ENCODE data around the gene CRTC3.
"Not testable (repeated sequence)": the region's sequence is repeated elsewhere in the genome, so short reads cannot be mapped to it uniquely, and the experiment has no call there.

CRTC3 gene, protein sequence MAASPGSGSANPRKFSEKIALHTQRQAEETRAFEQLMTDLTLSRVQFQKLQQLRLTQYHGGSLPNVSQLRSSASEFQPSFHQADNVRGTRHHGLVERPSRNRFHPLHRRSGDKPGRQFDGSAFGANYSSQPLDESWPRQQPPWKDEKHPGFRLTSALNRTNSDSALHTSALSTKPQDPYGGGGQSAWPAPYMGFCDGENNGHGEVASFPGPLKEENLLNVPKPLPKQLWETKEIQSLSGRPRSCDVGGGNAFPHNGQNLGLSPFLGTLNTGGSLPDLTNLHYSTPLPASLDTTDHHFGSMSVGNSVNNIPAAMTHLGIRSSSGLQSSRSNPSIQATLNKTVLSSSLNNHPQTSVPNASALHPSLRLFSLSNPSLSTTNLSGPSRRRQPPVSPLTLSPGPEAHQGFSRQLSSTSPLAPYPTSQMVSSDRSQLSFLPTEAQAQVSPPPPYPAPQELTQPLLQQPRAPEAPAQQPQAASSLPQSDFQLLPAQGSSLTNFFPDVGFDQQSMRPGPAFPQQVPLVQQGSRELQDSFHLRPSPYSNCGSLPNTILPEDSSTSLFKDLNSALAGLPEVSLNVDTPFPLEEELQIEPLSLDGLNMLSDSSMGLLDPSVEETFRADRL

DNA sequence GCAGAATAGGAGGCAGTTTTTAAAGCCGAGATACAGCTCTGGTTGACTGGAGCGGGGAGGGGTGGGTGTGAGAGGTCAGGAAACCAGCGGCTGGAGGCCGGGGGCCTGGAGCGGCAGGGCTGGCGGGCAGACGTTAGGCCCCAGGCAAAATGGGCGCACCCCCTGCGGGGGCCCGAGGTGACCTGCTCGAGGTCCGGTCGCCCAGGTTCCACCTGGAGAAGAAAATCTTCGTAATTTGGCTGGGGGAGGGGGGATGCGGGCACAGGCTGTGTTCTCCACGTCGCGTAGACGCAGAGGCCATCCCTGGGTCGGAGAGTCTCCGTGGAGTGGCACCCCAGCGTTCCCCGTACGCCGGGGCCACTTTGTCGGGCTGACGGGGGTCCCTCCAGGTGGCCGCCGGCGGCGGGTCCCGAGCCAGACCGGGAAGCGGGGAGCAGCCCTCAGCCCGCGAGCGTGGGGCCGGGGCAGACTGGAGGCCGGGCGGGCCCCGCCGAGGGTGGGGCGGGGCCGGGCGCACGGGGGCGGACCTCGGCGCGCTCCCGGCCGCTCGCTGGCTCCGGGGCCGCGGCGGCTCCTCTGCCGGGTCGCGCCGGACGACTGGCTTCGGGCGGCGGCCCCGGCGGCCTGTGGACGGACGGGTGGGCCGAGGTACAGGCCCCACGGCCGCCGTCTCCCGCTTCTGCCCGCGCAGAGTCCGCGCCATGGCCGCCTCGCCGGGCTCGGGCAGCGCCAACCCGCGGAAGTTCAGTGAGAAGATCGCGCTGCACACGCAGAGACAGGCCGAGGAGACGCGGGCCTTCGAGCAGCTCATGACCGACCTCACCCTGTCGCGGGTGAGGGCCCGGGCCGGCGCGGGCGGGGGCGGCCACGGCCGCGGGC is at the start of gene CRTC3:
Gene CRTC3, plus strand, starts transcription at position 553 of the 879 bp plus-strand sequence. Its CDS starts 149 bp downstream, at position 702.
- DNase-seq (ENCODE audit: low read depth) = peak; percentile 52

DNA sequence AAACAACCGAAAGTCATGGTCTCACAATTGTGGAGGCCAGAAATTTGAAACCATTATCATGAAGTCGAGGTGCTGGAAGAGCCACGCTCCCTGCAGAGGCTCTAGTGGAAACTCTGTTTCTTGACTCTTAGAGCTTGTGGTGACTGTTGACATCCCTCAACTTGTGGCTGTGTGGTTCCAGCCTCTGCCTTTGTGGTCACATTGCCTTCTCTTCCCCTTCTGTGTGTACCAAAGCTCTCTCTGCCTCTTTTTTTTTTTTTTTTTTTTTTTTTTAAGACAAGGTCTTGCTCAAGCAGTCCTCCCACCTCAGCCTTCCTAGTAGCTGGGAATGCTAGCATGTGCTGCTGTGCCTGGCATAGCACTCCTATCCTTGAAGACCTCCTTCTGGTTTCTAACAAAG is 48.7 kb upstream of the CRTC3 start:
- no peak for DNase-seq (ENCODE audit: low read depth)

DNA sequence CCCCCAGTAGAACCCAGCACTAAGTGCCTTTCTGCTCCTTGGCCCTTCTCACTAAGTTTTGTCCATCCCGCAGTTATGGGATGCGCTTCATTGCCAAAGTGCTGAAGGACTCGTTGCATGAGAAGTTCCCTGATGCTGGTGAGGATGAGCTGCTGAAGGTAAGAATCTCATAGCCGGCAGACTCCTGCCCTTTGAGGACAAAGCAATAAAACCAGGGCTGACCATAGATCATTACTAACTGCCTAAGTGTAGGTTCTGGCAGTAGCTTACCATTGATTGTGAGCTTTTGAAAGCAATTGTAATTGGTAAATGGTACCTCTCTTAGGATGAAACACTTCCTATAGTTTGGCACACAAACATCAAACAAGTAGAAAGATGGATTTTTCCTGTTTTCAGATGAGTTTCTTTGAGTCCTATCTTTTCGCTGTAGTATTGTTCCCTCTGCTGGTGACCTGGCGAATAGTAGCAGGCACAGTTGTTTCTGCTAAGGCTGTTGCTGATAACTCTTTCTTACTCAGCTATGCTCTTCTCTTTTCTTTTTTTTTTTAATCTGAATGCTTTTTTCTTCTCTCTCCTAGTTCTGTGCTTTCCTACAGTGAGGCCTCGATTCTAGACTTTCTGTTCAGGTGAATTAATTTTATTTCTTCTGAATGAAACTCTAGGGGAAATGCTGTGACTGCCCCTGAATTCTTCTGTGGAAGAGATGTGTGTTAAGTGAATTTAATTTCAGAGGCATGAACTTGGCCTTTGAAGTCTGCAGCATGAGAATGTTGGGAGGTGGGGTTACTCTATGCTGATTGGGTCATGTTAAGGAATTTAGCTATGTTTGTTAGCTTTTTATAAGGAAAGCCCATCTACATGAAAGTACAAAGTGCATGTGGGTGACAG is 47.4 kb upstream of the CRTC3 start:
- no peak for DNase-seq (ENCODE audit: low read depth)

- no peak for DNase-seq (ENCODE audit: low read depth)
These were observed 46.8 kb upstream of the CRTC3 start for GRCh38 chr15:90483012-90483307.

GRCh38 chr15:90483637-90484036 is 46.1 kb upstream of the CRTC3 start:
- DNase-seq (ENCODE audit: low read depth) = no peak

DNA sequence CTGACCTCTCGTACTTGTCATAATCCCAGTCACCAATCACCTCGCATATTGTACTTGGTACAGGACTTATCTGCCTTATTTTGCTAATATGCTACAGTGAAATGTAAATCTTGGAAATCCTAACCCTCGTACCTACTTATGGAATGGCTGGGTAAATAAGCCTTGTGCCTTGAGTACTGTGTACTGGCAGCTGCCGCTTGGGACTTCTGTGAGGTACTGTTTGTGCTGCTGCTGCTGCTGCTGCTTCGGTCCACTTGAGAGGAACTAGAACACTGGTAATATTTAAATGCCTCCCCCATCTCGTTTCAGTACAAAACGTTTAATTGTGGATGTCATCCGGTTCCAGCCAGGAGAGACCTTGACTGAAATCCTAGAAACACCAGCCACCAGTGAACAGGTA is 42.5 kb upstream of the CRTC3 start:
- no peak for DNase-seq (ENCODE audit: low read depth)

- DNase-seq (ENCODE audit: low read depth) = no peak
These were observed 40.2 kb upstream of the CRTC3 start for GRCh38 chr15:90489514-90489913.

GRCh38 chr15:90489944-90490343 is 39.8 kb upstream of the CRTC3 start:
- no peak for DNase-seq (ENCODE audit: low read depth)

DNA sequence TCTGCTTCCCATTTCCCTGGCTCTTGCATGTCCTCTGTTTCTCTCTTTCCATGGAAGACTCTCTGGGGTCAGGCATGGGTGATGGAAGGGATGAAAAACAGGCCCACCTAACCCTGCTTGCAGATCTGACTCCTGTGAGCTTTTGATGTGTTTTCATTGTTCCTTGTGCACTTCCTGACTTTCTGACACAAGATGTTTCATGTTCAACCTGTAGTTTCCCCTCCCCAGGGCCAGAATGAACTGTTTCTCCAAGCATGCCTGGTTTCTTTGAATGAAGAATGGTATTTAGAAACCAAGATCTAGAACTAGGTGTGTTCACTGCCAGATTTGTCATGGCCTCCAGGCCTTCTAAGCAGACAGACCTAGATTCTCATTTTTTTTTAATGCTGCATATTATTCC is 36.1 kb upstream of the CRTC3 start:
- no peak for DNase-seq (ENCODE audit: low read depth)

DNA sequence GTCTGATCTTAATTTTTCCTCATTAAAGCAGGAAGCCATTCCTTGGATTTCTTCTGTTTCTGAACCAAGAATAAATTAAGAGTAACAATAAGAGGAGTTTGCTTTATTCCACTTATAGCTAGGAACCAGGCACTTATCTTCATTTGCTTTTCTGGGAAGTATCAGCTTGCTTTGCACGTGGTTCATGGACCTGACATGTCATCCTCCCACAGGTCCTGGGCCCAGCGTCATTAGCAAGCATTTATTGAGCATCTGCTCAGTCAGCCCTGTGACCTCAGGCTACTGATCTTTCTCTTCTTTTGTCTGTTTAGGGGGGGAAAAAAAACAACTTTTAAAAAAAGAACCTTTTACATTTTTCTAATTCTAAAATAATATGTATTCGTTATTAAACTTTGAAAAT is 34.7 kb upstream of the CRTC3 start:
- no peak for DNase-seq (ENCODE audit: low read depth)

DNA sequence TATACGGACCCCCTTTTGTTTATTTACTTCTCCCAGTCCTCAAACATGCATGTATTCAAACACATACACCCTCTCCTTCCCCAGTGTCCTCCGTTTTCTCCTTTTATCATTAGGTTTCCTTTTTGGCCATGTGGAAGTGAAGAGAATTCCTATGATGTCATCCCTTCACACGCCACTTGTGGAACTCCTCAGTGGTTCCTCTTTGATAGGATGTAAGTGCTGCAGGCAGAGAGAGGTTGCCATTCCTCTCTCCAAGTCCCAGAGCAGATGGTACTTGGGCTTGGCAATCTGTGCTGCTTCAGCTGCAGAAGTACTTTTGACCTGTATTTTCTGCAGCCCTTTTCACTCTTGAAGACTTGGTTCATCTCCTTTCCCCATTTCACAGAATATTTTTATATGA is 32.9 kb upstream of the CRTC3 start:
- no peak for DNase-seq (ENCODE audit: low read depth)

GRCh38 chr15:90497376-90497775 is 32.3 kb upstream of the CRTC3 start:
- no peak for DNase-seq (ENCODE audit: low read depth)

GRCh38 chr15:90497912-90498311 is 31.8 kb upstream of the CRTC3 start:
- no peak for DNase-seq (ENCODE audit: low read depth)

DNA sequence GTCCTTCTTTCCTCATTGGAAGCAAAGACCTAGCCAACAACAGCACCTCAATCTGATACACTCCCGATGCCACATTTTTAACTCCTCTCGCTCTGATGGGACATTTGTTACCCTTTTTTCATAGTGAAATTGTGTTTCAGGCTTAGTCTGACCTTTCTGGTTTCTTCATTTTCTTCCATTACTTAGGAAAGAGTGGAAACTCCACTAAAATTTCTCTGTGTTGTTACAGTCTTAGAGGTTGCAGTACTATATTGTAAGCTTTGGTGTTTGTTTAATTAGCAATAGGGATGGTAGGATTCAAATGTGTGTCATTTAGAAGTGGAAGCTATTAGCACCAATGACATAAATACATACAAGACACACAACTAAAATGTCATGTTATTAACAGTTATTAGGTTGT is 29.6 kb upstream of the CRTC3 start:
- no peak for DNase-seq (ENCODE audit: low read depth)

GRCh38 chr15:90501898-90502297 is 27.8 kb upstream of the CRTC3 start:
- no peak for DNase-seq (ENCODE audit: low read depth)

DNA sequence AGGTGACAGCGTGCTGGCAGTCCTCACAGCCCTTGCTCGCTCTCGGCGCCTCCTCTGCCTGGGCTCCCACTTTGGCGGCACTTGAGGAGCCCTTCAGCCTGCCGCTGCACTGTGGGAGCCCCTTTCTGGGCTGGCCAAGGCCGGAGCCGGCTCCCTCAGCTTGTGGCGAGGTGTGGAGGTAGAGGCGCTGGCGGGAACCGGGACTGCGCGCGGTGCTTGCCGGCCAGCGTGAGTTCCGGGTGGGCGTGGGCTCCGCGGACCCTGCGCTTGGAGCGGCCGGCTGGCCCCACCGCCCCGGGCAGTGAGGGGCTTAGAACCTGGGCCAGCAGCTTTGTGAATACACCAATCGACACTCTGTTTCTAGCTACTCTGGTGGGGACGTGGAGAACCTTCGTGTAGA is 18.9 kb upstream of the CRTC3 start:
- not testable (repeated sequence) for DNase-seq (ENCODE audit: low read depth)

DNA sequence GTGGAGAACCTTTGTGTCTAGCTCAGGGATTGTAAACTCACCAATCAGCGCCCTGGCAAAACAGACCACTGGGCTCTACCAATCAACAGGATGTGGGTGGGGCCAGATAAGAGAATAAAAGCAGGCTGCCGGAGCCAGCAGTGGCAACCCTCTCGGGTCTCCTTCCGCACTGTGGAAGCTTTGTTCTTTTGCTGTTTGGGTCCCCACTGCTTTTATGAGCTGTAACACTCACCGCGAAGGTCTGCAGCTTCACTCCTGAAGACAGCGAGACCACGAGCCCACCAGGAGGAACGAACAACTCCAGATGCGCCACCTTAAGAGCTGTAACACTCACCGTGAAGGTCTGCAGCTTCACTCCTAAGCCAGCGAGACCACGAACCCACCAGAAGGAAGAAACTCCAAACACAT is 18.5 kb upstream of the CRTC3 start:
- not testable (repeated sequence) for DNase-seq (ENCODE audit: low read depth)

DNA sequence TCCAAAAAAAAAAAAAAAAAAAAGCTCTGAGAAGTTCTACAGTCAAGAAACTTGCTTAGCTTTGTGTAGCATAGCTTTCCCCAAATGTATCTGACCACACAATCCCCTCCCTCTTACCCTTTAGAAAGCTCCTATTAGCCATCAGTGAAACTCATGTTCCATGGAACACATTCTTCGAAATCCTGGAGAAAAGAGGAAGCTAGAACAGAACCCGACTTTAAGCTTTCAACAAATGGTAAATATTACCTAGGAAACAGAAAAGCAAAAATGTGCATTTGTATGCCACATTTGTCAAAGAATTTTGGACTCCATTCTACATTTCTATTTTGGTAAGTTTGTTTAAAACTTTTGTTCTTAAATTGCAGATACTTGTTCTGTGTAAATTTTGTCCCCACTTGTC is 17.4 kb upstream of the CRTC3 start:
- no peak for DNase-seq (ENCODE audit: low read depth)

DNA sequence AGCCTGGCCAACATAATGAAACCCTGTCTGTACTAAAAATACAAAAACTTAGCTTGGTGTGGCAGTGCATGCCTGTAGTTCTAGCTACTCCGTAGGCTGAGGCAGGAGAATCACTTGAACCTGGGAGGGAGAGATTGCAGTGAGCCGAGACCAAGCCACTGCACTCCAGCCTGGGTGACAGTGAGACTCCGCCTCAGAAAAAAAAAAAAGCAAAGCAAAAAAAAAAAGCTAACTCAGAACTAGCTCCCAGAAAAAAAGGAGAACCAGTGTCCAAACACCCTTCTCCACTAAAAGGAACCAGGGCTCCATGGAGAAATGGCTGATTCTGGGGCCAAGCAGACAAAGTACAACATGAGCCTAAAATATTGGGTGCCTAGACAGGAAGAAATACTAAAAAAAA is 16.7 kb upstream of the CRTC3 start:
- no peak for DNase-seq (ENCODE audit: low read depth)

DNA sequence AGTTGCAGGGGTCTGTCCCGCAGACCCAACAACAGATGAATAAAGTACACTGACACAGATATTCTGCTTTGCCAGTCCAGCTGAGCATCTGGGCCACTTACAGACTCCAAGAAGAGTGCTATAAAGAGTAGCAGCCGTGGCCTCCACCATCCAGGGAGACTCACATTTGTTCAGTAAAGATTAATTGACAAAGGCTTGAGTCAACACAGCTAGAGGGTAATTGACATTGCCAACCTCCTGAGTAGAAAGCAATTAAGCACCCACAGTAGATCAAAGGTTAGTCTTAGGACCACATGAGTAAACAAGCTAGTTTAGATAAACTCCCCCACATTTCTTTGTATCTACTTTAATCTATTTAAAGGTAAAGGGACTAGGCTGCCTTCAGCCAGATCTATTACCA is 16.3 kb upstream of the CRTC3 start:
- no peak for DNase-seq (ENCODE audit: low read depth)

DNA sequence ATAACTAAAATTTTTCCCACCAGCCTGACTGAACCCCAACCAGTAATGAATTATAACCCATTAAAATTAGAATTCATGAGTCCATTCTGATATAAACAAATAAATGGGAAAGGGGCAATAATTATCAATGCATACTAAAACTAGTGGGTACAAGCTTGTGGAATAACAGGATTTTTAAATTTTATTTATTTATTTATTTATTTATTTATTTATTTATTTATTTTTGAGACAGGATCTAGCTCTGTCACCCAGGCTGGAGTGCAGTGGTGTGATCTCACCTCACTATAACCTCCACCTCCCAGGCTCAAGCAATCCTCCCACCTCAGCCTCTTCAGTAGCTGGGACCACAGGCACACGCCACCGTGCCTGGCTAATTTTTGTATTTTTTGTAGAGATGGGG is 15.8 kb upstream of the CRTC3 start:
- DNase-seq (ENCODE audit: low read depth) = not testable (repeated sequence)

- DNase-seq (ENCODE audit: low read depth) = no peak
These were observed 10.0 kb upstream of the CRTC3 start for GRCh38 chr15:90519688-90520087.

Data from stimulated activated CD8-positive, alpha-beta memory T cell treated with anti-CD3 and anti-CD28 coated beads, Interleukin-12 subunit alpha, Interleukin-12 subunit beta, amount 100 ng/mL, for 4 hours (primary cell).